Activated CD4-positive, alpha-beta T cell treated with anti-CD3 and anti-CD28 coated beads, Interleukin-2, Interleukin-4, amounts not matched to agents 100 ng/mL and 50 ng/mL, durations not matched to agents 16 hours and 8 hours (primary cell): Measurements from ENCODE around the gene SOX15.
"Not testable (repeated sequence)": the region's sequence is repeated elsewhere in the genome, so short reads cannot be mapped to it uniquely, and the experiment has no call there.

Source experiments
- DNase-seq: peaks from one replicate; pipeline ENCODE4 v3.0.0-alpha.2; 2020; ENCODE audit warnings: low spot score

SOX15 gene

DNA sequence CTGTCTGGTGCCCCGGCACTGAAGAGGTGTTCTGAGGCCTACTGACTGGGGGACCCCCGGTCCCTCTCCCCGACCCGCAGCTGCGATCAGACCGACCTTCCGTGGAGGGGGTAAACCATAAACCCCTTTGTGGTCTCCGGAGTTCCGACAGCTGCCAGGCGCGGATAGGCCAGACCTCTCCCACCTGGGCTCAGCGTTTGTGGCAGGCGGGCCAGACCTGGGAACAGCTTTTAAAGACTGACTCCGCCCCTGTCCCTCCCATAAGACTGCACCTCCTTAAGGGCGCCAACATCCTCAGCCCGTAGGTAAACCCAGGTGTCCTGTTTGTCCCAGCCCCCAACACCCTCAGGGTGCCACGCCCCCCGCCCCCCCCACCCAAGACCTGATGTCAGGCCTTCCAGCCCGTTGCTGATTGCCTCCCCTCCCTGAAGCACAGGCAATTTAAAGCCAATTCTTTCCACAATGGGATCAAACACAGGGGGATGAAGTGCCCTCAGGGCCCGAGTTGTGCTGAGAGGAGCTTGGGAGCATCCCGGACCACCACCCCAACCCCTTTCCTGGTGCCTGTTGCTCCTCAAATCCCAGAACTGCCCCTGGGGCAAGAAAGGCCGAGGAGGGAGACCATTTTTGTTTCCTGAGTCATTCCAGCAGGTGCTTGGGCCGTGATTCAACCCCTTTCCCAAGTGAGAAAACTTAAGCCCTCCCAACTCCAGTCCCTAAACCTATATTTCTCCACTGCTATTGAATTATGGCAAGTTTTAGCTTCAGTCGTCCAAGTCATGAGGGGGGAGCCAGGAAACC, at the start of gene SOX15:
Gene SOX15, minus strand, starts transcription at position 204 of the 801 bp plus-strand sequence. CDS start 418 bp downstream, outside the sequence.
- DNase-seq = no peak

DNA sequence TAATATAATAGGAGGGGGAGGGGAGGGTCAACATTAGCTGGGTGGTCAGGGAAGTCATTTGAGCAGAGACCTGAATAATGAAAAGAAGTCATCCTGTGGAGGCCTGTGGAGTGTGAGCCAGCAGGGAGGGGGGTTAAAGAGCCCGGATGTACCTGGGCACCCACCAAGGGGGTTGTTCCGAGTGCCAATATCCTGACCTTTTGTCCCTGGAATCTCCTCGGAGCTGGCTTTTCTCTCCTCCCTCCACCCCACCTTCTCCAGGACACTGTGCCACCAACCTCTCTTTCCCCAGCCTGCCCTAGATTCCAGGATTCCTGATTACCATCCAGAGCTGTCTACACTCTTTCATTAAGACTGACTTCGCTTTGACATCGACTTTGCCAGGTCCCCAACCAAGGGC, 46.3 kb upstream of the SOX15 start:
- no peak for DNase-seq

DNA sequence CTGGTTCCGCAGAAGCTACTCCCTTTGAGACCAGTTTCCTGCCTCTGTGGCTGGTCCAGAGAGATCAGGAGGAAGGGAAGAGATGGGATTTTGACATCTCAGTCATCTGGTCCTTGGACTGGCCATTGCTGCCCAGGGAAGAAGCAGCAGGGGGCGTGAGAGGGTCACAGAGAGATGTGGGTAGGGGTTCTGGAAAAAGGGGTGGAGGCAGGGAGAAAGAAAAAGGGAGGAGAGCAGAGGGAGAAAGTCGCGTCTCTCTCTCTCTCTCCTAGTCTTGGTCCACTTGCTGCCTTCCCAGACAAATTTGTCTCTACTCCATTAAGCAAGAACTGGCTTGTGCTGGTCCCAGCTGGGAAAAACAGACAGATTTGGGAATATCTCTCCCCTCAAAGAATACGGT, 44.5 kb upstream of the SOX15 start:
- no peak for DNase-seq

DNA sequence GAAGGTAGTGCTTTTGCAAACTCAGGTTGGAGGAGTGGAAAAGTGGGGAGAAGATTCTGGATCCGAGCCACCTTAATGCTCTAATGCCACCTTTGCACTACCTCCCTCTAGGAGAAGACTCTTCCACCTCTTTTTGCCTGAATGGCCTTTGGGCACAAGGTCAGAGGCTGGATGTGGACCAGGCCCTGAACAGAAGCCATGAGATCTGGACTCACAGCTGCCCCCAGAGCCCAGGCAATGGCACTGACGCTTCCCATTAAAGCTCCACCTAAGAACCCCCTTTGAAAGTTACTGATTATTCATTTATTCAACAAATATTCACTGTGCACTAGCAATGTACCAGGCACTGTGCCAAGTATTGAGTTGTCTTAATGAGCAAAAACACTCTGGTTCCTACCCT, 43.2 kb upstream of the SOX15 start:
- no peak for DNase-seq

DNA sequence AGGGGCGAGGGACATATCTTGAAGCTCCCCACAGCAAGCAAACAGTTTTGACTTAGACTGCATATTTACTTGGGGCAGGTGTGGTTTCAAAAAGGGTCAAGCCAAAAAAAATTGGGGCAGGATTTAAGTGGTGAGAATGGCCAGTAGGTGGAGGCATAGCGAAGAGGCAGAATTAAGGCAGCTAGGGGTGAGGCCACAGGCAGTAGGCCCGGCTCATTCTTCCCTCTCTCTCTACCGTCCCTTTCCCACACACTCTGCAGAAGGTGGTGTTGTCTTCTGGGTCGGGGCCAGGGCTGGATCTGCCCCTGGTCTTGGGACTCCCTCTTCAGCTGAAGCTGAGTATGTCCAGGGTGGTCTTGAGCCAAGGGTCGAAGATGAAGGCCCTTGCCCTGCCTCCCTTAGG, 42.6 kb upstream of the SOX15 start:
- DNase-seq = peak; percentile 52

DNA sequence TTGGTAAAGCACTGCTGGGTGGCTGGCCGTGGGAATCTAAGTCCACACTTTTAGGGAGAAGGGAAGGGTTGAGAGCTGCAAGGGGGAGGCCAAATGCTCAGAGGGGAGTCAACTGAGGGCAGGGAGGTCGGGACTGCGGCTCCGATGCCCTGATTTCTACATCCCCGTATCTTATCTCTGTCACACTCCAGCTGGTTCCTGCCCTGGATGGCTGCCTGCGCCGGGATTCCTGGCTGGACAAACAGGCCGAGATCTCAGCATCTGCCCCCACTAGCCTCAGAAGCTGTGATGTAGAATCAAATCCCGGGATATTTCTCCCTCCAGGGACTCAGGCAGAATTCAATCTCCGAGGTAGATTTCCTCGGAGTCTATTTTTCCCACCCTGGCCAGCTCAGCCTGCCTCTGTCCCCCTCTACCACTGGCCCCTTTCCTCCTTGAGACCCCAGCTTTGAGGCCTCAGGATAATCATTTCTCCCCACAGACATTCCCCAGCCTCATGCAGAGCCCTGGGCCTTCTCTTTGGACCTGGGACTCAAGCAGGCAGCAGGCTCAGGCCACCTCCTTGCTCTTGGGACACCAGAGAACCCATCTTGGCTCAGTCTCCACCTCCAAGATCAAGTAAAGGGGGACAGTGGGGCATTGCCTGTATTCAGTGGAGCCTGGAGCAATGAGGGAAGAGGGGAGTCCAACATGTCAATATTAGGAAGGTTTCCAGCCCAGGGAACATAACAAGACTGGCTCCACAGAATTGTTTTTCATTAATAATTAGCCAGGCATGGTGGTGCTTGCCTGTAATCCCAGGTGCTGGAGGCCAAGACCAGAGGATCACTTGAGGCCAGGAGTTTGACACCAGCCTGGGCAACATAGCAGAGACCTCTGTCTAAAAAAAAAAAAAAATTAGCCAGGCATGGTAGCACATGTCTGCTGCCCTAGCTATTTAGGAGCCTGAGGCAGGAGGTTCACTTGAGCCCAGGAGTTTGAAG, 41.8 kb upstream of the SOX15 start:
- DNase-seq = no peak

DNA sequence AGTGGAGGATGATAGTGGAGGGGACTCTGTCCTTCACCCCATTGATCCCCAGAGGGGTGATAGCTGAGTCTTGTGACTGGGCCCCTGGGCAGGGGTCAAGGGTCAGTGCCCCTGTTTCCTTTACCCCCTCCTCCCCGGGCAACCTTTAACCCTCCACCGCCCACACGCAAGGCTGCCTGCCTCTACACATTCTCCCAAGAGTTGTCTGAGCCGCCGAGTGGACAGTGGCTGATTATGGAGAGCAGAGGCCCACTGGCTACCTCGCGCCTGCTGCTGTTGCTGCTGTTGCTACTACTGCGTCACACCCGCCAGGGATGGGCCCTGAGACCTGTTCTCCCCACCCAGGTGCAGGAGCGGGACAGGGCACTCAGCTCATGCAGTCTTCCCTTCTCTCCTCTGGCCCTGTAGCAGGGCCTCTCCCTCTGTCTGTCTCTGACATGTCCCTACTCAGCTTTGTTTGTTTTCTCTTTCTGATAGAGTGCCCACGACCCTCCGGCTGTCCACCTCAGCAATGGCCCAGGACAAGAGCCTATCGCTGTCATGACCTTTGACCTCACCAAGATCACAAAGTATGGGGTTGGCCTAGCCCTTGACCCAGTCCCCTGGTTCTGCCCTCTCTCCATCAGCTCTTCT, 40.2 kb upstream of the SOX15 start, which contains the start of gene SHBG:
Gene SHBG, plus strand, starts transcription at position 197 of the 633 bp plus-strand sequence. Its CDS starts 38 bp downstream, at position 235.
- no peak for DNase-seq

DNA sequence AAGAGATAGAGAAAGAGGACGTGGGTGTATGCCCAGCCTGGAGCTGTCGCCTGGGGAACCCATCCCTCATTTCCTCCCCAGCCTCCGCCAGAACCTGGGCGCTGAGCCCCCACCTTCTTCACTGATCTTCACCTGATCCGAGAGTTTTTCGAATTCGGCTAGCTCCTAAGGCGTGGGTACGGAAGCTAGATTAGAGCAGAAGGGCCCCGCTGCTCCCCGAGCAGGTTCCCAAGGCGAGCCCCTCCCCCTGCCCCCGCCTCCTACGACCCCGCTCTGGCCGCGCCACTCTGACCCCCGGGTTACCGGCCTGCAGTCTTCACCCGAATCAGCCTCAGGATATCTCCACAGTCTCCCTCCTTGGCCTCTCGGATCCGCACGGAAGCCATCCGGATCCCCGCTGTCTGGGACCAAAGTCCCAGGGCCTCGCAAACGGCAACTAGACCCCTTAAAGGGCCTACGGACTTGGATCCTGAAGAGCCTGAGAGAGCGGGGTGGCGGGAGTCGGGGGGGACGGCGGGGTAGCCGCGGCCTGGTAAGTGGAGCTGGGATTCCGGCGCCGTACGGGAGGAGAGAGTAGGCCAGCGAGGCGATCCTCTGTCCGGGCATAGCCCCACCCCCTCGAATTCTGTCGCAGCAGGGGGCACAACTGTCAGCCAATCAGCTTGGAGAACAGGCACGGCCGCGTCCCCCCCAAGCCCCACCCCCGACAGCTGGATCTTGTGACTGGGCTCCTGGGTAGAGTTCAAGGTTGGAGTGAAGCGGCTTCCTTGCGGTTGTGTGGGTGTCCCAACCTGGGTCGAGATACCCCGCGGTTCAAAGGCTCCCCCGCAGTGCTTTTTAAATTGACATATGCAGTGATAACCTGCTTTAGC, 37.6 kb upstream of the SOX15 start, which contains the start of gene SAT2:
Gene SAT2, minus strand, starts transcription at position 572 of the 872 bp plus-strand sequence. Its CDS starts 186 bp downstream, at position 386.
- DNase-seq = peak; percentile 90

DNA sequence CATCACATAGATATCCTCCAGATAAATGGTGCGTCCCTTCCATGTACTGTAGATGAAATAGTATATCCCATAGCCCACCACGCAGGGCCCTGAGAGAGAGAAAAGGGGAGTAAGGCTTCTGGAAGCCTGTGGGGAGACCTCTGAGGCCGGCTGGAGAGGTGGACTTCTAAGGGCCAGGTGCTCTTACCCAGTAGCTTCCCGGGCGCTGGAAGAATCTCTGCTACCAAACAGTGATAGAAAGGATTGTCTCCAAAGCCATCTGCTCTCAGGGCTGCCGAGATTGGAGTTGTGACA, 37.0 kb upstream of the SOX15 start:
- no peak for DNase-seq

DNA sequence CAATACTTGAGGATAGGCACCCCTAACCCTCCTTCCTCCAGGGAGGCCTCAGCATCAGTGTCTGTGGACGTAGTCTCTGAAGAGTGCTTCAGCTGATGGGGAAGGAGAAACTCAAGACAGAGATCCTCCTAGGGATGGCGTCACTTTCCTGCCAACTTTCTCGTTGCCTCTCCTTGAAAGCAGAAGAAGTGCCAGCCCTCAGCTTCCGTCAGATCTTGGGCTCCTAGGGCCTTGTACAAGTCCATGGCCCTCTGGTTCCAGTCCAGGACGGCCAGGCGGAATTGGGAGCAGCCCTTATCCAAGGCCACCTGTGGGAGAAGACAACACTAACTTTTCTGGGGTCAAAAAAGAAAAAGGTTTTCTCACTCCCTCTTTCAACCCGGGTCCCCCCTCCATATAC, 36.4 kb upstream of the SOX15 start:
- DNase-seq = no peak

DNA sequence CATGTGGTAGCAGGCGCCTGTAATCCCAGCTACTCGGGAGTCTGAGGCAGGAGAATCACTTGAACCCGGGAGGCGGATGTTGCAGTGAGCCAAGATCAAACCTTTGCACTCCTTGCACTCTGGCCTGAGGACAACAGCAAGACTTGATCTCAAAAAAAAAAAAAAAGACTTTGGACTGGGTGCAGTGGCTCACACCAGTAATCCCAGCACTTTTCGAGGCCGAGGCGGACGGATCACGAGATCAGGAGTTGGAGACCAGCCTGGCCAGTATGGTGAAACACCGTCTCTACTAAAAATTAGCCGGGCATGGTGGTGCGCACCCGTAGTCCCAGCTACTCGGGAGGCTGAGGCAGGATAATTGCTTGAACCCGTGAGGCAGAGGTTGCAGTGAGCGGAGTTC, 35.9 kb upstream of the SOX15 start:
- not testable (repeated sequence) for DNase-seq

DNA sequence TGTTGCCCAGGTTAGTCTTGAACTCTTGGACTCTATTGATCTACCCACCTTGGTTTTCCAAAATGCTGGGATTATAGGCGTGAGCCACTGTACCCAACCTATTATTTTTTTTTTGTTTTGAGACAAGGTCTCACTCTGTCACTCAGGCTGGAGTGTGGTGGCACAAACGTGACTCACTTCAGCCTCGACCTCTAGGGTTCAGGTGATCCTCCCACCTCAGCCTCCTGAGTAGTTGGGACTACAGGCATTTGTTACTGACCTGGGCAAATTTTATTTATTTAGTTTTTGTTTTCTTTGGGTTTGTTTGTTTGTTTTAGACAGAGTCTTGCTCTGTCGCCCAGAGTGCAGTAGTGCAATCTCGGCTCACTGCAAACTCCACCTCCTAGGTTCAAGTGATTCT, 33.8 kb upstream of the SOX15 start:
- no peak for DNase-seq

DNA sequence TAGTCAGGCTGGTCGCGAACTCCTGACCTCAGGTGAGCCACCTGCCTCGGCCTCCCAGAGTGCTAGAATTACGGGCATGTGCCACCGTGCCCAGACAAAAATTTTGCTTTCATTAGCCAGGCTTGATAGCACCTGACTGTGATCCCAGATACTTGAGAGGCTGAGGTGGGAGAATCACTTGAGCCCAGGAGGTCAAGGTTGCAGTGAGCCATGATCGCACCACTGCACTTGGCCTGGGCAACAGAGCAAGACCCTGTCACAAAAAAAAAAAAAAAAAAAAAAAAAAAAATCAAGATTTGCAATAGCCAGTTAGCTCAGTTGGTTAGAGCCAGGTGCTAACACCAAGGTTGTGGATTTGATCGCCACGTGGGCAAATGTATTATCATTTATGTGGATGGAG, 30.9 kb upstream of the SOX15 start:
- DNase-seq = no peak

DNA sequence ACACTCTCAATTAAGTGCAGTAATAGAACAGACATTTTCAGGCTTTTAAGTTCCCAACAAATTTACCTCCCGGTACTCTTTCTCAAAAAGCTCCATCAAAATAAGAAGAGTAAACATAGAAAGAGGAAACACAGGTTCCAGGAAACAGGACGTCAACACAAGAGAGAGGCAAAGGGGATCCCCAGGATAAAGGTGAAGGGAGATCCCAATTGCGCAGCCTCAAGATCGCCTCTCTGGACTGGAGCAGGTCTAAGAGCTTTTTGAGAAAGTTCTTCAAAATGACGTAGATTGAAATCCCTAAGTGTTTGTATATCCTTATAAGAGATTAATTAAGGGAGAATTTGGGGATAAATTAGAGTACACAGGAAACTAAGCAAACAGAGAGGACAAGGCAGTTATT, 28.7 kb upstream of the SOX15 start:
- no peak for DNase-seq

DNA sequence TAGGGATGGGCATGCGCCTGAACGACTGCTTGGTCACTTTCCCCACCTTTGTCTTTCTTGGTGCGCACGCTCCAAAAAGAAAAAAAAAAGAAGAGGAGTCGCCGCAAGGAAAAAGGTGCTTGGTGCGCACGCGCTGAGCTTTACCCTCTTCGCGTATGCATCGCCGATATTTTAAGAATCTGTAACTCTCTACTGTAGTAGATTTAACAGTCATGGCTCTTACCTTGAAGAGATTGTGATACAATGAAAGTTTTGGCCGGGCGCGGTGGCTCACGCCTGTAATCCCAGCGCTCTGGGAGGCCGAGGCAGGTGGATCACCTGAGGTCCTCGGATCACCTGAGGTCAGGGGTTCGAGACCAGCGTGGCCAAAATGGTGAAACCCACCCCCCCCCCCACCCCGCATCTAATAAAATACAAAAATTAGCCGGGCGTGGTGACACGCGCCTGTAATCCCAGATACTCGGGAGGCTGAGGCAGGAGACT, 25.4 kb upstream of the SOX15 start:
- DNase-seq = no peak

DNA sequence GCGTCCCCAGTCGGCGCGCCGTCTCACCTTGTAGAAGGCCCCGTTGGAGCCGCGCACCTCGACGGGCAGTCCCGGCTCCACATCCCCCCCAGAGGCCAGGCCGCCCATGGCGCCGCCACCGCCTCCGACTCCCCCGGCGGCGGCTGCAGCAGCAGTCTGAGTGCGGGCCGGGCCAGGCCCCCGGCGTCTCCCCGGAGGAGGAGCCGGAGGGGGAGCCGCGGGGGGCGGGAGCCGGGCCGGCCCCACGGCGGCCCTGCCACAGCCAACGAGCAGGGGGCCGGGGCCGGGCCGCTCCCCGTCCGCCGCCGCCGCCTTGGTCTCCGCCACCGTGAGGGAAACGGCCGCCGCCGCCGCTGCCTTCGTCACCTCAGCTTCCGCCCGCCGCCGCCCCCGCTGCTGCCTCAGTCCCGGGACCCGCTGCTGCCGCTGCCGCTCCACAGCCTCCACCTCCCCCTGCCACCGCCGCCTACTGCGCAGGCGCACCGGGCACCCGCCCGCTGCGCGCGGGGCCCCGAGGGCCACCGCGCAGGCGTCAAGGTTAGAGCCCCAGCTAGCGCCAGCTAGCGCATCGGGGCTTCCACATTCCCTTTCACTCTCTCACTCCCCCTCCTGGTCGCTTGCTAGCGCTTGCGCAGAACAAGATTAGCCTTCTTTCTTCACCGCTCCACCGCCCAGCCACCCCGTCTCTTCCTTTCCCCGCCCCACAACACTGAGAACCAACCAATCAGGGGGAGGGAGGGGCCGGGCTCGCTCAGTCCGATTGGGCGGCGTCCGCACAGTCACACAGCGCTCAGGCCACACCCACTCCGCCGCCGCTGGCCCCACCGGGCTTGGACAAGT, 24.8 kb upstream of the SOX15 start, which contains the start of gene FXR2:
Gene FXR2, minus strand, starts transcription at position 473 of the 840 bp plus-strand sequence. Its CDS starts 365 bp downstream, at position 108.
- peak; percentile 100 for DNase-seq

DNA sequence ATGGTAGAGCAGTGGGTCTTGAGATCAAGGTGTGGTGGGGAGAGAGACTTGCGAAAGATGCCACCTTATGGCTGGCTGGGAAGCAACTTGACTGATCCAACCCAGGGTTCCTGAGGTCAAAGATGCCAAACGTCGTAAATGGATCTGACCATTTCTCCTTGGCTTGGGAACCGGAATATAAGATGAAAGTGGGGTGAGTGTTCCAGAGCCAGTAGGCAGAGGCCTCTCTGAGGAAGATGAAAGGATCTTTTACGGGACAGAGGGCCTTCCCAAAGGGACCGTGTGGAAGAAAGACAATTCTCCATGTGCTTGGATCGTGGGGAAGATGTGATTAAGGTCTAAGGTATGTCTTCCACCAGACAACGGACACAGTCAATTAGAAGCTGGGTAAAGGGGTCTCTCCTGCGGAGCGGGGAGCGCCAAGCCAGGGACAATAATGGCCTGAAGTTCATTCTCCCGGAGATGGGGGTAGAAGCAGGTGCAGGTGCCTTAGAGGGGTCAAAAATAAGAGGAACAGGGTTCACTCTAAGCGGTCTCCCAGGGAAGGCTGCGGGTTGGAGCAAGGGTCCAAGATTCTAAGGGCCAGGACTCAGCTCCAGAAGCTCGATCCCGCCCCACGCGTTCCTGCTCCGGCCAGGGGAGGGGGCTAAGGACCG, 24.0 kb upstream of the SOX15 start:
- DNase-seq = no peak

DNA sequence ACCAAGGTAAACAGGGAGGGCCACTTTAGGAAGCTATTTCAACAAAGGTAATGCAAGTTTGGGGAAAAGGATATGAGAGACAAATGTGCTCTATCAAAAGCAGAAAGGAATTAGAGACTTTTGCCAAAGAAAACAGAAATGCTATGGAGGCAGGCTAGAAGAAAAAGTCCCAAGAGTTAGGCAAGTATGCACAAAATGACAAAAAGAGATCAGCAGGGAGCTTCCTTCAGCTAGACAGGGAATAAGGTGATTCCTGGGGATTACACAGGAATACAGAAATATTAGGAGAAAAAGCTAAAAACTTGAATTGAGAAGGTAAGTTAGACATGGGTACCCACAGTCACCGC, 22.4 kb upstream of the SOX15 start:
- DNase-seq = no peak

DNA sequence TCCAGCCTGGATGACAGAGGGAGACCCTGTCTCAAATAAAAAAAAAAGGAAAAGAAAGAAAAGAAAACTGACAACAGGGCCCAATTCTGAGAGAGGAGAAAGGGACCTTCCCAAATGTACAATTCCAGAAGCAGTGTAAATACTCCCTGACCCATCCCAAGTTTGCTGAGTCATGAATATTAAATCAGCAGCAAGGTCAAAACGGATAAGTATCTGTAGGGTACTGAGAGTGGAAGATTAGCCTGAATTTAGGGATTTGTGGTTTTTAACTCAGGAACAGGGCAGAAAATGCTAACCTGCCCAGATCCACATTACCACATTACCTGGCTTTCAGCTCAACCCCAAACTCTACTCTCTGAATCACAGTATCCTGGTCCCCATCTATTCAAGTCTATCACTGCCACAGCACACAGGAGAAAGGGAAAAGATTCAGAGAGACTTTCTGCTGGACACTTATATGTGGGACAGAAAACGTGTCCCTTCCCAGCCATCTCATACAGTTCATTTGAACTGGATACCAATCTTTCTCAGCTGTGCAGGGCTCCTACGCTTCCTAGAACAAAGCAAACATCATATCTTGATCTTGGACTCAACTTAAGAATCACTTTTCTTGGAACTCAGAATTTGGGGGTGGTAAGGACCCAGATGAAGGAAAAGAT, 21.9 kb upstream of the SOX15 start:
- DNase-seq = no peak
